T follicular helper cell (primary cell): ENCODE results near the gene METRNL.
"Not testable (repeated sequence)": the region's sequence is repeated elsewhere in the genome, so short reads cannot be mapped to it uniquely, and the experiment has no call there.

Experiments
- DNase-seq: peaks from one replicate; pipeline ENCODE4 v3.0.0-alpha.2; 2020; ENCODE audit warnings: low read depth

METRNL gene

DNA sequence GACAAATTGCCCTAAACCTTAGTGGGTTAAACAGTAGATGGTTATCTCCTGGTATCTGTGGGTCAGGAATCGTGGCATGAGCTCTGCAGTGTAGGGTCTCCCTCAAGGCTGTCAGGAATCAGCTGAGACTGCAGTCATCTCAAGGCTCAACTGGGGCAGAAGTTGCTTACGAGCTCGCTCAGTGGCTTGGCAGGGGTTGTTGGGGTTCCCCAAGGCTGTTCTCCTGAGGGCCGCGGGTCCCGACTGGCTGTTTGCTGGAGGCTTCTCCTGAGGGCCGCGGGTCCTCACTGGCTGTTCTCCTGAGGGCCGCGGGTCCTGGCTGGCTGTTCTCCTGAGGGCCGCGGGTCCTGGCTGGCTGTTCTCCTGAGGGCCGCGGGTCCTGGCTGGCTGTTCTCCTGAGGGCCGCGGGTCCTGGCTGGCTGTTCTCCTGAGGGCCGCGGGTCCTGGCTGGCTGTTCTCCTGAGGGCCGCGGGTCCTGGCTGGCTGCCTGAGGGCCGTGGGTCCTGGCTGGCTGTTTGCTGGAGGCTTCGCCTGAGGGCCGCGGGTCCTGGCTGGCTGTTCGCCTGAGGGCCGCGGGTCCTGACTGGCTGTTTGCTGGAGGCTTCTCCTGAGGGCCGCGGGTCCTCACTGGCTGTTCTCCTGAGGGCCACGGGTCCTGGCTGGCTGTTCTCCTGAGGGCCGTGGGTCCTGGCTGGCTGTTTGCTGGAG is 60.3 kb downstream of the METRNL start:
- DNase-seq = not testable (repeated sequence)

DNA sequence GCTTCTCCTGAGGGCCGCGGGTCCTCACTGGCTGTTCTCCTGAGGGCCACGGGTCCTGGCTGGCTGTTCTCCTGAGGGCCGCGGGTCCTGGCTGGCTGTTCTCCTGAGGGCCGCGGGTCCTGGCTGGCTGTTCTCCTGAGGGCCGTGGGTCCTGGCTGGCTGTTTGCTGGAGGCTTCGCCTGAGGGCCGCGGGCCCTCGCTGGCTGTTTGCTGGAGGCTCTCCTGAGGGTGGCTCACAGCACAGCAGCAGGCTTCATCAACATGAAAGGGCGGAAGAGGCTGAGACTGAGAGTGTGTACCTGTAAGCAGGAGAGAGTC is 60.8 kb downstream of the METRNL start:
- DNase-seq = not testable (repeated sequence)

DNA sequence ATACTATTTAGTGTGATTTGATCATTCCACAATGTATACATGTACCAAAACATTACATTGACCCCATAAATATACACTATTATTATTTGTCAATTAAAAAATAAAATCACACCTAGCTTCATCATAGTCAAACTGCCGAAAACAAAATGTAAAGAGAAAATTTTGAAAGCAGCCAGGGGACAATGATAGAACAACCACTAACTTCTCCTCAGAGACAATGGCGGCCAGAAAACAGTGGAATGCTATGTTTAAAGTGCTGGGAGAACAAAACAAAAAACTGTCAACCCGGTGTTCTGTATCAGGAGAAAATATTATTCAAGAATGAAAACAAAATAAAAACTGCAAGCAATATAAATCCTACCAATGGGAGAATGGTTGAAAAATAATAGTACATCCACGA is 63.2 kb downstream of the METRNL start:
- no peak for DNase-seq

DNA sequence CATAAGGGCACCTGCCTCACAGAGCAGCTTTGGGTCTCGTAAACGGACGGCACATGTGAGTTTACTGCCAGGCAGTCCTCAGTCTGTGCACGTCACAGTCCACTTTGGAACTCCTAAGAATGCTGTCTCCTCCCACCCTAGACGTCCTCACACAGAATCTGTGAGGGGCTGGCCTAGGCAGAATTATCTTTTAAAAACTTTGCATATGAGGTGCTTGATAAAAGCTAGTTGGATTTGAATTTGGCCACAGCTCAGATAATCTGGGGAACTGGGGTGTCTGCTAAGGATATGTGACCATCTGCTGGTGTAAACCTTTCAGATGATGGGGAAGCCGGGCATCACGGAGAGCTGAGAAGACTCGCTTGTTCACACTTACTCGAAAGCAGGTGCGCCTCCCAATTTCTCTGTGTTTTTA is 64.4 kb downstream of the METRNL start:
- DNase-seq = no peak
